Inferior parietal cortex (tissue), 1 donor: ENCODE results near the gene GDF7.

Experiments
- DNase-seq: peaks from one replicate; pipeline ENCODE4 v3.0.0-alpha.2; 2016; ENCODE audit errors: extremely low spot score

The GDF7 gene

GRCh38 chr2:20645301-20645701 lies 21.6 kb upstream of the GDF7 start:
- DNase-seq, result no peak

GRCh38 chr2:20645761-20646160 lies 21.2 kb upstream of the GDF7 start:
- no peak for DNase-seq

- DNase-seq, result no peak
Measured at GRCh38 chr2:20646446-20646845, 20.5 kb upstream of the GDF7 start.

GRCh38 chr2:20647211-20647610 lies 19.7 kb upstream of the GDF7 start:
- DNase-seq, result no peak

GRCh38 chr2:20647738-20648137 lies 19.2 kb upstream of the GDF7 start:
- no peak for DNase-seq

GRCh38 chr2:20648206-20648605 lies 18.7 kb upstream of the GDF7 start:
- no peak for DNase-seq

- no peak for DNase-seq
Measured at GRCh38 chr2:20648831-20649230, 18.1 kb upstream of the GDF7 start.

GRCh38 chr2:20649576-20649975 lies 17.4 kb upstream of the GDF7 start:
- peak; percentile 6 for DNase-seq

GRCh38 chr2:20649976-20650375 lies 17.0 kb upstream of the GDF7 start:
- DNase-seq, result peak; percentile 20

GRCh38 chr2:20650393-20650876 lies 16.5 kb upstream of the GDF7 start:
- DNase-seq, result peak; percentile 34

- peak; percentile 85 for DNase-seq
Measured at GRCh38 chr2:20650877-20651730, 15.8 kb upstream of the GDF7 start, which contains the start of gene HS1BP3. Gene HS1BP3 (minus strand): TSS chr2:20651098. CDS start chr2:20651063, 35 bp downstream.

GRCh38 chr2:20651731-20652099 lies 15.2 kb upstream of the GDF7 start:
- no peak for DNase-seq

GRCh38 chr2:20652141-20652540 lies 14.8 kb upstream of the GDF7 start:
- no peak for DNase-seq

GRCh38 chr2:20652673-20653575 lies 14.0 kb upstream of the GDF7 start:
- no peak for DNase-seq

GRCh38 chr2:20653695-20654534 lies 13.0 kb upstream of the GDF7 start:
- no peak for DNase-seq

GRCh38 chr2:20654535-20654813 lies 12.5 kb upstream of the GDF7 start:
- no peak for DNase-seq

GRCh38 chr2:20656561-20656960 lies 10.4 kb upstream of the GDF7 start:
- no peak for DNase-seq

- no peak for DNase-seq
Measured at GRCh38 chr2:20657522-20658235, 9.3 kb upstream of the GDF7 start.

- no peak for DNase-seq
Measured at GRCh38 chr2:20660506-20661420, 6.2 kb upstream of the GDF7 start.
